HG02678 (cell line): Measurements from ENCODE around the gene GOSR1.
"Not testable (repeated sequence)": the region's sequence is repeated elsewhere in the genome, so short reads cannot be mapped to it uniquely, and the experiment has no call there.

Experiments used
- ATAC-seq: cut with Tn5 transposase; IDR thresholded peaks from one replicate; pipeline ENCODE4 v1.9.1; 2021; ENCODE audit warnings: mild to moderate bottlenecking, moderate library complexity; ENCODE audit not compliant: unreplicated experiment

Gene GOSR1

GRCh38 chr17:30503558-30503957, 26.4 kb downstream of the GOSR1 start:
- ATAC-seq, result no peak

DNA sequence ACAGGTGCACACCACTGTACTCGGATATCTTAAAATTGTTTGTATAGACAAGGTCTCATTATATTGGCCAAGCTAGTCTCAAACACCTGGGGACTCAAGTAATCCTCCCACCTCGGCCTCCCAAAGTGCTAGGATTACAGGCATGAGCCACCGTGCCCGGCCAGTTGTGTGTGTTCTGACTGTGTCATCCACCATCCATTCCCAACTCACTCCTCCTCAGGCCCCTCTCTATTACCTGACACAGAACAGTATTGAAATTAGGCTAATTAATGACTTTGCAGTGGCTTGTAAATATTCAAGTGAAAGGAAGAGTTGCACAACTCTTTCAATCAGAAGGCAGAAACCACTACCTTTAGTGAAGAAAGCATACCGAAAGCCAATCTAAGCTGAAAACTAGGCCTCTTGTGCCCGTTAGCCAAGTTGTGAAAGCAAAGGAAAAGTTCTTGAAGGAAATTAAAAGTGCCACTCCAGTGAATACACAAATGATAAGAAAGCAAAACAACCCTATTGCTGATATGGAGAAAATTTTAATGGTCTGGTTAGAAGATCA, 28.7 kb downstream of the GOSR1 start:
- no peak for ATAC-seq

GRCh38 chr17:30506481-30506880, 29.3 kb downstream of the GOSR1 start:
- no peak for ATAC-seq

GRCh38 chr17:30513346-30513745, 36.1 kb downstream of the GOSR1 start:
- ATAC-seq, result no peak

DNA sequence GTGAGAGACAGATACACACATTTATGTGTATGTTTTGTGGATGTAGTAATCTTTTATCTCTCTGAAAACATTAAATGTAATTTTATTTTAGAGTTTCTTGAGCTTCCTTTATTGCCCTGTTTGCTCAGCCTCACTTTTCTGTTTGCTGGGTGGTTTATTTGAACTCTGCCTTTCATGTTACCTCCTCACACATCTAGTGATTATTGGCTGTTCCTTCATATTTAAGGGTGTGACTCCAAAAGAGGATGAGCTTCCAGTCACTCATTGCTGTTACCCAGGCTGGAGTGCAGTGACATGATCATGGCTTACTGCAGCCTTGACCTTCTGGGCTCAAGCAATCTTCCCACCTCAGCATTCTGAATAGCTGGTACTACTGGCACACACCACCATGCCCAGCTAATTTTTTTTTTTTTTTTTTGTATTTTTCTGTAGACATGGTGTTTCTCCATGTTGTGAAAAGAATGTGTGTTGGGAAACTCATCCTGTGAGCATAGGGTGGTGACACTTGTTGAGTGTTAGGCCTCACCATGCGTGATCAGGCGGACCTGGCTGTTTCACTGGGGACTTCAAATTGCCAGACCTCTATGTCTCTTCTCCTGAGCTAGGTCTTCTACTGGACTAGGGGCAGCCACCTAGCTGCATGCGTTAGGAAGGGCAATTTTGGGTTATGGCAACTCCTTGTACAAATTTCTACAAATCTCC, 37.8 kb downstream of the GOSR1 start:
- no peak for ATAC-seq

DNA sequence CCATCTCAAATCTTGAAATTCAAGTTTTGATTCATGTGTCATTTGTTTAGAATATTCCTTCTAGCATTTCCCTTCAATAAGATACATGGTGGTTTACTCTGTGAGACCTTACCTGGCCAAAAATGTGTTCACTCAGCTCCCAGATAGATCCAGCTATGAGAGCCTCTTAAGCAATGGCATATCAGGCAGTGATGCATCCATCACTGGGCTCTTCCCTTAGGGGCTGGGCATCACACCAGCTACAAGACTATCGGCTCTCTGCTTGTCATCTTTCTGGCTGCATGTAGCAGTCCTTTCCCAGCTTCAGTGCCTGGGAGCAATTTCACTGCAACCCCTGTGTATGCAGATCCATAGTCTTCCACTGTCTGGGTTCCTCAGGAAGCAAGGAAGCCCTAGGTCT, 40.6 kb downstream of the GOSR1 start:
- ATAC-seq, result no peak

DNA sequence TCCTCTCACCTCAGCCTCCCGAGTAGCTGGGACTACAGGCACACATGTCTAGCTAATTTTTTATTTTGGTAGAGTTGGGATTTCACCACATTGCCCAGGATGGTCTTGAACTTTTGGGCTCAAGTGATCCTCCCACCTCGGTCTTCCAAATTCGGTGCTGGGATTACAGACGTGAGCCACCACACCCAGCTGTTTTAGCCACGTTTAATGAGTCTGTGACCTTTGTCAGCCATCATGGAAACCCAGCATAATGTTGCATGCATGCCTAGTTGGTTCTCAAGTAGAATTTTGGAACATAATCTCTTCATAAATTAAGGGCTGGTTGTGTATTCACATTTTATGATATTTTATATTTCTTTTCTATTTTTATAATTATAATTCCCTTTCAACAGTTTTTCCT, 42.0 kb downstream of the GOSR1 start:
- no peak for ATAC-seq

- no peak for ATAC-seq
Measured at GRCh38 chr17:30519707-30520106, 42.5 kb downstream of the GOSR1 start.

DNA sequence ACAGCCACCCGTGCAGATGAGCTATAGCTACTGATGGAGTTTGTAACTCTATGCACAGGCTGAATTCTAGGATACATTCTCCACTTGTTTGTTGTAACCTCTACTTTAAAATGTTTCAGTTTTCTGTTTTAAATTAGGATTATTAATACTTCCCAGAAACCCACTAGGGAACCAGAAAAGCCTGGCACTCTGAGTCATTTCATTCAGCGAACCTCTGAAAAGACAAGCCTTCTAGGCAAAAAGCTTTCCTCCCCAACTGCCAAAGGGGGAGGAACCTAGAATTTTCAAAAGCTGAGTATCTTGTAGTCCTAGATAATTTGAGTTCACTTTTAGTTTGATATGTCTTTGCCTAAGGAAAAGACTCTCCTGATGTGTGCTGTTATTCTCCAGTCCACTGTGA, 43.2 kb downstream of the GOSR1 start:
- ATAC-seq, result no peak

- no peak for ATAC-seq
Measured at GRCh38 chr17:30520882-30521281, 43.7 kb downstream of the GOSR1 start.

DNA sequence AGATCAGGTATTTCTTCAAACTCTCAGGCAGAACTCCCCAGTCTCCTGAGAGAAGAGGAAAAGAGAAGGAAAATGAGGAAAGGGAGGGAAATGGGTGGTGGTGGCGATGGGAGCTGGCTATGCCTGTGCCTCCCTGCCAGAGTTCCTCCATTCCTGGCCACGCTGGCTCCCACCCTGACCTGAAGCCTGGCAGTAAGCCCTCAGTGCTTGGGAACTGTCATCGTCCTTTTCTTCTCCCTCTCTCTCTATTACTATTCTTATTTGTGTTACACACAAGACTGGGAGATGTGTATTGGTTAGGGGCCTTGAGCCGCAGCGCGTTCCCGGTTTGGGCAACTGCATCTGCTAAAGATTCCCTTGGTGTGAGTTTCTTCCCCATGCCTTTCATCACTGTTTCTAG, 44.6 kb downstream of the GOSR1 start:
- ATAC-seq, result no peak

GRCh38 chr17:30523236-30523635, 46.0 kb downstream of the GOSR1 start:
- ATAC-seq, result not testable (repeated sequence)

DNA sequence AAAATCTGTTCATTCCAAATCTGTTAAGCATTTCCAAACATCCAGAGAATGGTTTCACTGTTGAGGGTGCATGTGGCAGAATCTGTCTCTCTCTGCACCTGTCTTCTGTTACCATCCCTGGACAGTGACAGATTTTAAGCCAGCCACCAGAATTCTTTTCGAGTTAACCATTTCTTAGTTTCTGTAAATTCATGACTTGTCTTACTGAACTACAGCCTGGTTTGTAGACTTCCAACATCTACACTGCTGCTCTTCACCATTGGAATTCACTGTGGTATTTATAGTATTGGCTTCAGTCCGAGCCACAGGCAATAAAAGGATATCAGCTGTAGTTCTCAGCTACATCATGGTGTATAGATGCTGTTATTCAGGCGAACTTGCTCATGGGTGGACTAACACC, 47.6 kb downstream of the GOSR1 start:
- ATAC-seq, result no peak

DNA sequence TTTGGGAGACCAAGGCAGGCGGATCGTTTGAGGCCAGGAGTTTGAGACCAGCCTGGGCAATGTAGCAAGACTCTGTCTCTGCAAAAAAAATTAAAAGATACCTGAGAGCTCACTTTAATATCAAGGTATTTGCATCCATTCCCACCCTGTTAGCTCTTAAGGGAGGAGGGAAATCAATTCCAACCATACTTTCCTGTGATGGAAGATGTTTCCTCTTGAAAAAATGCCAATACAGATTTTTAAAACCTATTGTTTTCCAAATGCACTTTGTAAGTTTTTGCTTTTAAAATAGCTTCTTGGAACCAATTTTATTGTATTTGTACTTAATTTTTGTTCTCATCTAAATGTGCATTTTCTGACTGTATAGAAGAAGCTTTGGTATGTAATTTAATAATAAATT, 49.2 kb downstream of the GOSR1 start:
- no peak for ATAC-seq

GRCh38 chr17:30528701-30529100, 51.5 kb downstream of the GOSR1 start:
- ATAC-seq, result not testable (repeated sequence)

DNA sequence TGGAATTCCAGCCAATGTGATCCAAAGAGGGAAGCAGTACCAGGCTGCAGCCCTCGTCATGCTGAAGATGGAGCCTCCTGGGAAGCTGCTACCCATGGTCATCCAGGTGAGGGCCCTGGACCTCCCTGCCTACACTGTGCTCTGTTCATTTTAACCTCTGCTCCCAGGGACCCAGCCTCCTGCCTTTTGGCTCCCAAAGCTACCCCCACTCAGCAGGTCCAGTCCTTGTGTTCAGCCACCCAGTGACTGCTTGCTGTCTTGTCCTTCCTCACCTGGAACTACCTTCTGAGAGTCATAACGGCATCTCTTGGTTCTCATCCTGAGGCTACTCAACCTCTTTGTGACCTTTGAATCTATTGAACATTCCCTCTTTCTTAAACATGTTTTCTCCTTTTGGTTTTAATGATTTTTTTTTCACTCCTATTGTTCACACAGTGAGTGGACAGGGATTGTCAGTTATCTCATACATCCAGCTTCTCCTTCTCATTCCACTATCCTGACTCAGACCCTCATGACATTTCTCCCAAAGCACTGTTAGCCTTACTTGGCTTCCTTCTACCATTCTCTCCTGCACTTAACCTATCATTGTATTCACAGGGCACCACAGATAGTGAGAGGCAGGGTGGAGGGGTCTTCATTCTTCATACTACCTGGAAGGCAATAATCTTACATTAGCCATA, 53.3 kb downstream of the GOSR1 start:
- no peak for ATAC-seq

GRCh38 chr17:30532871-30533270, 55.7 kb downstream of the GOSR1 start:
- ATAC-seq, result no peak

GRCh38 chr17:30534298-30534697, 57.1 kb downstream of the GOSR1 start:
- no peak for ATAC-seq

- ATAC-seq, result no peak
Measured at GRCh38 chr17:30534938-30535921, 58.0 kb downstream of the GOSR1 start.

DNA sequence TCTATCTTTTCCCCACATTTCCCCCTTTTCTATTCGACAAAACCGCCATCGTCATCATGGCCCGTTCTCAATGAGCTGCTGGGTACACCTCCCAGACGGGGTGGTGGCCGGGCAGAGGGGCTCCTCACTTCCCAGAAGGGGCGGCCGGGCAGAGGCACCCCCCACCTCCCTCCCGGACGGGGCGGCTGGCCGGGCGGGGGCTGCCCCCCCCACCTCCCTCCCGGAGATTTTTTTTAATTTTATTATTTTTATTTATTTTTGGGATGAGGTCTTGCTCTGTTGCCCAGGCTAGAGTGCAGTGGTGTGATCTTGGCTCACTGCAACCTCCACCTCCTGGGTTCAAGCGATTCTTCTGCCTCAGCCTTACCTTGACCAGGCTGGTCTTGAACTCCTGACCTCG, 59.6 kb downstream of the GOSR1 start:
- ATAC-seq, result not testable (repeated sequence)

GRCh38 chr17:30537667-30538066, 60.5 kb downstream of the GOSR1 start:
- not testable (repeated sequence) for ATAC-seq
